ENCODE data around the gene ADM2. TPM values are rescaled to one million over a fixed set of nuclear protein-coding genes. Genes with fewer than 3 reads are reported as not detected.

The ADM2 gene
- total RNA-seq, 1 experiment from 2014 or later, result 11.9 TPM

DNA sequence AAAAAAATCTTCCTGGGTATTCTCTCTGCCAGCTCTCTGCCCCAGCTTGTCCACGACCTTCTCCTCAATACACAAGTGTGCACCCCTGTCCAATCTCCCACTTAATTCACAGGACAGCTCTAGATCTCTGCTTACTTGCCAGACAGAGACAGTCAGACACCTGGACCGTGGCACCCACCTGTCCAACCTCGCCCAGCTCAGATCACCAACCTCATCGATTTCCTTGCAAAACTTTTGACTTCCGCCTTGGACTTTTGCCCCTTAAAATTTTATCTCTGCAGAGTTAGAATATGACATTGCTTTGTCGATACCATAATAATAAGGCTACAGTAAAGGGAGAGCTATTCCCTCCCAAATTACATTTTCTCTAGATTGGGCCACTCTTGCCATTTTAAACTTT, 15.8 kb downstream of the ADM2 start:
- Histone ChIP-seq H3K79me2 (ENCODE audit: insufficient read depth, low read length) (no peaks in the 10 kb centered on the region), H2AFZ (ENCODE audit: low read length) (no peak overlapping the region), H2BK15ac (ENCODE audit: low read depth, low read length) (no peak overlapping the region), H4K20me1 (ENCODE audit: control insufficient read depth, insufficient read depth, insufficient read length) (no peaks in the 10 kb centered on the region), H2BK20ac (ENCODE audit: low read depth, low read length, poor library complexity, severe bottlenecking) (no peak overlapping the region), H3K18ac (ENCODE audit: insufficient read length, low read depth, low read length) (no peak overlapping the region), H3K79me1 (ENCODE audit: insufficient read depth, low read depth, low read length, poor library complexity, severe bottlenecking) (no peaks in the 10 kb centered on the region), H4K8ac (replicated peaks; ENCODE audit: insufficient read length, low read depth, low read length) (no peak overlapping the region), H3K27me3 (ENCODE audit: insufficient read depth, low read length) (no peaks in the 10 kb centered on the region), H3K23ac (ENCODE audit: insufficient read length, low read depth, low read length) (no peak overlapping the region), H3K4me2 (ENCODE audit: insufficient read depth, insufficient read length, low read length) (no peak overlapping the region), H4K91ac (ENCODE audit: insufficient read length, low read depth, low read length) (no peak overlapping the region), H3T11ph (ENCODE audit: low read length) (no peak overlapping the region), H2BK5ac (ENCODE audit: insufficient read length, low read length) (no peak overlapping the region), H3K56ac (ENCODE audit: insufficient read length, low read depth, low read length) (no peak overlapping the region), H2BK12ac (ENCODE audit: insufficient read length, low read depth, low read length) (no peak overlapping the region), H3K27ac (ENCODE audit: insufficient read length, low read depth, low read length) (no peak overlapping the region), H2AK5ac (ENCODE audit: insufficient read length, low read length) (no peak overlapping the region), H3K4me1 (ENCODE audit: insufficient read depth, low read length) (no peaks in the 10 kb centered on the region), H3K9ac (ENCODE audit: extremely low read depth, insufficient read length, low read length) (no peak overlapping the region), H3K9me3 (ENCODE audit: control insufficient read depth, low read depth, low read length) (no peaks in the 10 kb centered on the region), H3K23me2 (ENCODE audit: insufficient read length, low read depth, low read length, poor library complexity, severe bottlenecking) (no peaks in the 10 kb centered on the region), H2BK120ac (ENCODE audit: low read depth, low read length, poor library complexity, severe bottlenecking) (no peak overlapping the region), H3K14ac (ENCODE audit: insufficient read depth, low read length) (no peak overlapping the region), H3K4ac (ENCODE audit: low read depth, low read length) (no peak overlapping the region), H4K5ac (ENCODE audit: insufficient read length, low read depth, low read length) (no peak overlapping the region)
- H3K9me3 Mint-ChIP-seq, result peaks cover 0 to 3% of the 10 kb centered on the region in 2 experiments; a peak in 2 of 5 replicates
- no peak overlapping the region for H3K4me3 Mint-ChIP-seq
- no peak overlapping the region for H3K27ac Mint-ChIP-seq
- DNase-seq, result no peak
- H3K27me3 Mint-ChIP-seq (ENCODE audit: low read depth), result peaks cover 16% of the 10 kb centered on the region
- H3K4me1 Mint-ChIP-seq, result peaks cover 5 to 6% of the 10 kb centered on the region in 2 experiments
- no CpG with 5 or more reads among the region's 6 CpGs for WGBS (ENCODE audit: extremely low coverage, insufficient read length, low lambda C conversion rate)
- TF ChIP-seq, protein P1, sequence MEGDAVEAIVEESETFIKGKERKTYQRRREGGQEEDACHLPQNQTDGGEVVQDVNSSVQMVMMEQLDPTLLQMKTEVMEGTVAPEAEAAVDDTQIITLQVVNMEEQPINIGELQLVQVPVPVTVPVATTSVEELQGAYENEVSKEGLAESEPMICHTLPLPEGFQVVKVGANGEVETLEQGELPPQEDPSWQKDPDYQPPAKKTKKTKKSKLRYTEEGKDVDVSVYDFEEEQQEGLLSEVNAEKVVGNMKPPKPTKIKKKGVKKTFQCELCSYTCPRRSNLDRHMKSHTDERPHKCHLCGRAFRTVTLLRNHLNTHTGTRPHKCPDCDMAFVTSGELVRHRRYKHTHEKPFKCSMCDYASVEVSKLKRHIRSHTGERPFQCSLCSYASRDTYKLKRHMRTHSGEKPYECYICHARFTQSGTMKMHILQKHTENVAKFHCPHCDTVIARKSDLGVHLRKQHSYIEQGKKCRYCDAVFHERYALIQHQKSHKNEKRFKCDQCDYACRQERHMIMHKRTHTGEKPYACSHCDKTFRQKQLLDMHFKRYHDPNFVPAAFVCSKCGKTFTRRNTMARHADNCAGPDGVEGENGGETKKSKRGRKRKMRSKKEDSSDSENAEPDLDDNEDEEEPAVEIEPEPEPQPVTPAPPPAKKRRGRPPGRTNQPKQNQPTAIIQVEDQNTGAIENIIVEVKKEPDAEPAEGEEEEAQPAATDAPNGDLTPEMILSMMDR (conservative IDR thresholded peaks at IDR 0.05), result no peak
- H3K36me3 Mint-ChIP-seq (ENCODE audit: insufficient read depth in 1 of 3, low read depth in 3 of 3), result peaks cover 0 to under 1% (median 0%) of the 10 kb centered on the region in 3 experiments; a peak in 2 of 7 replicates
